HEK293T (cell line): ENCODE measurements around the gene ZNF83.
"Not testable (repeated sequence)": the region's sequence is repeated elsewhere in the genome, so short reads cannot be mapped to it uniquely, and the experiment has no call there.

Experiments
- CTCF ChIA-PET: fragments of 350-600 bp; formaldehyde crosslinking; extraction: SDS; loops from one replicate; lab custom pipeline; 2021; ENCODE audit warnings: antibody characterized with exemption, inconsistent platforms; lab: Yijun Ruan, JAX
- POLR2A ChIA-PET: fragments of 350-600 bp; formaldehyde crosslinking; extraction: SDS; loops from one replicate; lab custom pipeline; 2020; ENCODE audit warnings: antibody characterized with exemption, inconsistent platforms; lab: Yijun Ruan, JAX
- DNase-seq: peaks from one replicate; pipeline ENCODE4 v3.0.0; 2012; ENCODE audit warnings: mixed read lengths; ENCODE audit errors: extremely low spot score
- ARNT ChIP-seq: fragments of 450-650 bp; IDR thresholded peaks from 2 replicates; pipeline ENCODE4 v1.6.1; 2017; ENCODE audit warnings: mild to moderate bottlenecking
- BHLHE40 ChIP-seq: fragments of 450-650 bp; IDR thresholded peaks from 2 replicates; pipeline ENCODE4 v1.6.1; 2016; ENCODE audit warnings: mild to moderate bottlenecking, moderate library complexity, borderline replicate concordance
- CTBP1 ChIP-seq: fragments of 450-650 bp; IDR thresholded peaks from 2 replicates; pipeline ENCODE4 v1.6.1; 2016; ENCODE audit warnings: borderline replicate concordance
- ELF4 ChIP-seq: fragments of 450-650 bp; IDR thresholded peaks from 2 replicates; pipeline ENCODE4 v1.6.1; 2017; ENCODE audit warnings: antibody characterized with exemption
- FOXA1 ChIP-seq: fragments of 450-650 bp; IDR thresholded peaks from 2 replicates; pipeline ENCODE4 v1.6.1; 2016; ENCODE audit warnings: mild to moderate bottlenecking
- FOXK2 ChIP-seq: fragments of 450-650 bp; IDR thresholded peaks from 2 replicates; pipeline ENCODE4 v1.6.1; 2016; ENCODE audit warnings: mild to moderate bottlenecking
- FOXM1 ChIP-seq: fragments of 450-650 bp; IDR thresholded peaks from 2 replicates; pipeline ENCODE4 v1.6.1; 2017; ENCODE audit warnings: mild to moderate bottlenecking, borderline replicate concordance
- HDGF ChIP-seq: fragments of 450-650 bp; IDR thresholded peaks from 2 replicates; pipeline ENCODE4 v1.6.1; 2017; ENCODE audit warnings: antibody characterized with exemption, borderline replicate concordance
- L3MBTL2 ChIP-seq: fragments of 450-650 bp; conservative IDR thresholded peaks from 2 replicates; pipeline ENCODE4 v1.6.1; 2016; ENCODE audit warnings: mild to moderate bottlenecking
- LEF1 ChIP-seq: fragments of 450-650 bp; IDR thresholded peaks from 2 replicates; pipeline ENCODE4 v1.6.1; 2017; ENCODE audit warnings: mild to moderate bottlenecking, borderline replicate concordance
- NFRKB ChIP-seq: fragments of 450-650 bp; IDR thresholded peaks from 2 replicates; pipeline ENCODE4 v1.6.1; 2016; ENCODE audit warnings: mild to moderate bottlenecking, moderate library complexity
- PKNOX1 ChIP-seq: fragments of 450-650 bp; IDR thresholded peaks from 2 replicates; pipeline ENCODE4 v1.6.1; 2016
- SP1 ChIP-seq: fragments of 450-650 bp; IDR thresholded peaks from 2 replicates; pipeline ENCODE4 v1.6.1; 2017
- SUZ12 ChIP-seq: fragments of 450-650 bp; IDR thresholded peaks from 2 replicates; pipeline ENCODE4 v1.6.1; 2016; ENCODE audit warnings: mild to moderate bottlenecking
- TARDBP ChIP-seq: fragments of 450-650 bp; IDR thresholded peaks from 2 replicates; pipeline ENCODE4 v1.6.1; 2016
- ZNF384 ChIP-seq: fragments of 450-650 bp; IDR thresholded peaks from 2 replicates; pipeline ENCODE4 v1.6.1; 2016

Gene ZNF83

GRCh38 chr19:52592301-52592700 is 45.9 kb downstream of the ZNF83 start:
- ChIA-PET POLR2A (no interaction called here), CTCF (no interaction called here)
- no peak for TF ChIP-seq FOXK2
- no peak for TF ChIP-seq ZNF384
- no peak for TF ChIP-seq ELF4
- TF ChIP-seq L3MBTL2, result no peak
- no peak for TF ChIP-seq FOXA1
- TF ChIP-seq SUZ12, result no peak
- no peak for TF ChIP-seq SP1
- TF ChIP-seq NFRKB, result no peak
- no peak for TF ChIP-seq BHLHE40
- TF ChIP-seq CTBP1, result no peak
- no peak for DNase-seq

DNA sequence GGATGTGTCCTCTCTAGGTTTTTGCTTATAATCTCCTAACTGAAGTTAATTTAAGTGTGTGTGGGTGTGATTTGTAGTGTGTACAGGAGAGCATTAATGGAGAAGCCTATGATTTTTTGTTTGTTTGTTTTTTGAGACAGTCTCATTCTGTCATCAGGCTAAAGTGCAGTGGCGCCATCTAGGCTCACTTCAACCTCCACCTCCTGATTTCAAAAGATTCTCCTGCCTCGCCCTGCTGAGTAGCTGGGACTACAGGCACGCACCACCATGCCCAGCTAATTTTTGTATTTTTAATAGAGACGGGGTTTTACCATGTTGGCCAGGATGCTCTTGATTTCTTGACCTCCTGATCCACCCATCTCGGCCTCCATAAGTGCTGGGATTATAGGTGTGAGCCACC is 47.4 kb downstream of the ZNF83 start:
- no peak for DNase-seq
- ChIA-PET POLR2A (no interaction called here), CTCF (no interaction called here)
- TF ChIP-seq LEF1 (no peak), BHLHE40 (no peak), PKNOX1 (no peak), L3MBTL2 (no peak), ZNF384 (no peak), ARNT (no peak), FOXM1 (no peak)

GRCh38 chr19:52585604-52586003 is 52.6 kb downstream of the ZNF83 start:
- CTCF ChIA-PET, result no interaction called here
- no peak for DNase-seq
- TF ChIP-seq NFRKB, result no peak
- TF ChIP-seq FOXM1, result no peak
- TF ChIP-seq ZNF384, result no peak
- TF ChIP-seq ELF4, result no peak
- TF ChIP-seq FOXA1, result no peak
- TF ChIP-seq BHLHE40, result no peak
- no peak for TF ChIP-seq FOXK2
- no peak for TF ChIP-seq LEF1
- TF ChIP-seq TARDBP, result no peak
- no peak for TF ChIP-seq SP1
- TF ChIP-seq CTBP1, result no peak
- TF ChIP-seq L3MBTL2, result no peak
- TF ChIP-seq PKNOX1, result no peak
- TF ChIP-seq HDGF, result no peak
- POLR2A ChIA-PET, result no interaction called here

DNA sequence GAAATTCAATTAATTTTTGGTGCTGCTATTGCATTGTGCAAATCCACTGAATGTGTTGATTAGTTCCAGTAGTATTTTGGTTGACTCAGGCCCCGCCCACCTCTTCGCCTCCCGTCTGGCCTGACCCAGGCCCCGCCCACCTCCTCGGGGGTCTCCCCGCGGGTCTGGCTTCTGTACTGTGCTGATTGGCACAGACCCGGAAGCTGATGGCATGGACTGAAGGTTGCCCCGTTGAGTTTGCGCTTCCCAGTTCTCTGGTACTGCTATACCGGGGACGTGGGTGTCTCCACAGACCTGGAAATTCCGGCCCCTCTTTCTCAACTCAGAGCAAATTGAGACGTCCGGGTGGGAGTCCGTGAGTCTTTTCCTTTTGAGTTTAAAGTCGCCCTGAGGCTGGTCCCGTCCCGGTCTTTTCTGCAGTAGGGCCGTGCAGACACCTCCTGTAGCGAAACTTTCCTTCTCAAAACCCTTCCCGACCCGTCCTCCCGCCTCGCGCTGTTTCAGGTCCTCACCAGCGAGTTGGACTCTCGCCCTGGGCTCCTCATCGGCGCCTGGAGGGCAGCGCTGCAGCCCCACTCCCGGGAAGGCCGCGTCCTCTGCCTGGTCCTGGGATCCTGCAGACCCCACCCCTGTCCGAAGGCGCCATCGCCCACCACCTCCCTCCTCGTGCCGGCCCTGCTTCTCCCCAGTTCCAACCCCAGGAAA is 53.3 kb downstream of the ZNF83 start:
- no peak for TF ChIP-seq TARDBP
- TF ChIP-seq NFRKB, result no peak
- no peak for TF ChIP-seq FOXK2
- no peak for TF ChIP-seq CTBP1
- TF ChIP-seq ZNF384, result no peak
- TF ChIP-seq FOXM1, result no peak
- TF ChIP-seq ARNT, result no peak
- no peak for TF ChIP-seq HDGF
- ChIA-PET CTCF (no interaction called here), POLR2A (no interaction called here)
- DNase-seq, result no peak

DNA sequence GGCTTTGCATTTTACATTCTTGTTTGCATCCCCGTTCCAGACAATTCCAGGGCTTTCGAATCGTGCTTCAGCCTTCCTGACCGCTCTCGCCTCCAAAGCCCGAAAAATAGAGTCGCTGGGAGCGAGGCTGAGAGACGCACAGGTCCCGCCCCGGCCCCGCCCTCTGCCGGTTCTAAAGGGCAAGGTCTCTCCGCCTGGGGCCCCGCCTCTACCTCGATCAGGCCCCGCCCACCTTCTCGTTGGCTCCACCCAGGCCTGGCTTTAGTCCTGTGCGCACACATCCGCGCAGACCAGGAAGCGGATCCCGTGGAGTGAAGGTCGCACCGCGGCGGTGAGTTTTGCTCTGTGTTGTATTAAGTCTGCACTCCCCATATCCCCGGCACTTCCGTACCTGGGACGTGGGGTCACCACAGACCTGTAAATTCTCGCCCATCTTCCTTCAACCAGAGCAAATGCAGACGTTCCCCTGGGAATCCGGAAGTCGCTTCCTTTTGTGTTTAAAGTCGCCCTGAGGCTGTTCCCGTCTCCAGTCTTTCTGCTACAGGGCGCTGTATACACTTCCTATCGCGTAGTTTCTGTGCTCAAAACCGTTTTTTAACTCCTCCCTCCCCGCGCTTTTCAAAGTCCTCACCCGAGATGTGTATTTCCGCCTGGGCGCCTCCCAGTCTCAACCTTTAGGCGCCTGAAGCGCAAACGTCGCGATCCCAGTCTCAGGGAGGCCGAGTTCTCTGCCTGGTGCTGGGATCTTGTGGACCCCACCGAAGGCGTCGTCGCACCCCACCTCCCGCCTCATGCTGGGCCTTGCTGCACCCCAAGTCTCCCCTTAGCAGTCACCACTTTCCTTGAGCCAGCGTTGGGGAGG is 67.9 kb downstream of the ZNF83 start, which contains the start of gene ZNF701:
Gene ZNF701, plus strand, starts transcription at position 288 of the 862 bp plus-strand sequence. CDS start 3,861 bp downstream, outside the sequence.
- CTCF ChIA-PET, result no interaction called here

GRCh38 chr19:52569638-52569999 is 68.5 kb downstream of the ZNF83 start:
- POLR2A ChIA-PET, result not testable (repeated sequence)

More for the DNA sequence above, 67.9 kb downstream of the ZNF83 start, which contains the start of gene ZNF701:
- TF ChIP-seq TARDBP, result no peak
- TF ChIP-seq SP1, result no peak
- TF ChIP-seq SUZ12, result no peak
- no peak for TF ChIP-seq FOXK2
- TF ChIP-seq ELF4, result peak; percentile 86
- TF ChIP-seq LEF1, result no peak
- TF ChIP-seq NFRKB, result no peak
- TF ChIP-seq BHLHE40, result no peak
- TF ChIP-seq PKNOX1, result no peak
- no peak for TF ChIP-seq CTBP1
- no peak for TF ChIP-seq ZNF384
- no peak for TF ChIP-seq ARNT
- peak; percentile 59 for TF ChIP-seq L3MBTL2
- no peak for TF ChIP-seq FOXM1
- TF ChIP-seq FOXA1, result no peak
- TF ChIP-seq HDGF, result no peak
- DNase-seq, result peak; percentile 81
- POLR2A ChIA-PET, result no interaction called here

More at GRCh38 chr19:52569638-52569999, 68.5 kb downstream of the ZNF83 start:
- DNase-seq, result peak; percentile 7
- CTCF ChIA-PET, result not testable (repeated sequence)
